ENCODE results near the gene PNPLA2. TPM values are rescaled to one million over a fixed set of nuclear protein-coding genes. Genes with fewer than 3 reads are reported as not detected.

Gene PNPLA2
- total and polyA plus RNA-seq, 10 of the 15 experiments (the other 5 are each of a cell fraction or from before 2014, with no cell fraction given), result 0.19 to 34.0 (median 8.1) TPM

DNA sequence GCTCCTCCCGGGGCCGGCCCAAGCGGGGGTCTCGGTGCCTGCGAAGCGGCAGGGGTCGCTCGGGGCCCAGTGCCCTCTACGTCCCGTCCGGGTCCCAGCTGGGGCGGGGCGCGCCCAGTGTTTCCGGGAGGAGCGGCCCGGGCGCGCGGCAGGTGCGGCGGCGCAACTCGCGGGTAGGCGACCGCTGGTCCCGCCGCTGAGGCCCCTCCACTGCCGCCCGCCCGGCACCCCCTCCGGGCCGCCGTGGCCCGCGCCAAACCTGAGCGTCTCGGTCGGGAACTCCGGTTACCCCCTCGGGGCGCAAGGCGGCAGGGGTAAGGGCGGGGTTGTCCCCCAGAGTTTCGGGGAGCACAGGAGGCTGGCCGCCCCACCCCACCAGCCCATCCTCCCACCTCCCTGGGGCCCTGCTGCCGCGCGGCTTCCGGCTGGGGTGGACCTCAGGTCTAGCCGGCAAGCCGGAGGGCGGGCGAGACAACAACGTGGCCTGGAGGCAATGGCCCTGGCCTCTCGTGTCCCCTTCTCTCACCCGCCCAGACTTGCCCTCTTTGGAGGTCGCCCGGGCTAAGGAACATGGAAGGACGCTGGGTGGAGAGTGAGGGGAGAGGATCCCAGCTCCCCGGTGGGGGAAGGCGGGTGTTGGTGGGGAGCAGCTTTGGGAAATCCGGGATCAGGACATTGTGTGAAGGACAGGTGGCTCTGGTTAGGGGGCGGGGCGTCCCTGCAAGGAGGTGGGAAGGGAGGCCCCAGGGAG, 8.6 kb downstream of the PNPLA2 start (continued):
- TF ChIP-seq E2F8 (IDR thresholded peaks at IDR 0.05; ENCODE audit: low read depth, partially characterized antibody) (no peak), NRF1 (conservative IDR thresholded peaks at IDR 0.05; ENCODE audit: low read depth, low read length) (no peak), YBX1 (IDR thresholded peaks at IDR 0.05) (no peak), GATAD2B (conservative IDR thresholded peaks at IDR 0.05; ENCODE audit: low read depth) (peak; percentile 96), BHLHE40 (IDR thresholded peaks at IDR 0.05; ENCODE audit: borderline replicate concordance in 1 of 2, low read depth in 2 of 2, low read length in 1 of 2) (peak; percentile 54 to 88; a peak in 3 of 4 replicates), HDAC2 (IDR thresholded peaks at IDR 0.05) (no peak), RAD21 (IDR thresholded peaks at IDR 0.05; ENCODE audit: insufficient read depth, low read depth, low read length) (no peak), TBL1XR1 (IDR thresholded peaks at IDR 0.05; ENCODE audit: low read depth, low read length) (no peak), MLLT1 (IDR thresholded peaks at IDR 0.05) (peak; percentile 48; the same call in 1 of the 2 replicates), SMAD1 (IDR thresholded peaks at IDR 0.05; ENCODE audit: low read depth, partially characterized antibody) (no peak), IKZF2 (IDR thresholded peaks at IDR 0.05) (peak; percentile 45 to 49; a peak in 3 of 4 replicates), CREB1 (IDR thresholded peaks at IDR 0.05; ENCODE audit: low read depth) (0 out of 2 replicates have a peak, but pooled peaks have one; percentile 8), ZSCAN29 (IDR thresholded peaks at IDR 0.05) (no peak), HSF1 (IDR thresholded peaks at IDR 0.05; ENCODE audit: low read depth, low read length) (no peak), TCF12 (IDR thresholded peaks at IDR 0.05; ENCODE audit: low read depth, low read length) (no peak), TCF3 (IDR thresholded peaks at IDR 0.05; ENCODE audit: borderline replicate concordance, insufficient read depth, low read depth, low read length) (0 out of 2 replicates have a peak, but pooled peaks have one; percentile 10), PML (IDR thresholded peaks at IDR 0.05; ENCODE audit: low read length) (no peak)
- TF ChIP-seq, protein P1, sequence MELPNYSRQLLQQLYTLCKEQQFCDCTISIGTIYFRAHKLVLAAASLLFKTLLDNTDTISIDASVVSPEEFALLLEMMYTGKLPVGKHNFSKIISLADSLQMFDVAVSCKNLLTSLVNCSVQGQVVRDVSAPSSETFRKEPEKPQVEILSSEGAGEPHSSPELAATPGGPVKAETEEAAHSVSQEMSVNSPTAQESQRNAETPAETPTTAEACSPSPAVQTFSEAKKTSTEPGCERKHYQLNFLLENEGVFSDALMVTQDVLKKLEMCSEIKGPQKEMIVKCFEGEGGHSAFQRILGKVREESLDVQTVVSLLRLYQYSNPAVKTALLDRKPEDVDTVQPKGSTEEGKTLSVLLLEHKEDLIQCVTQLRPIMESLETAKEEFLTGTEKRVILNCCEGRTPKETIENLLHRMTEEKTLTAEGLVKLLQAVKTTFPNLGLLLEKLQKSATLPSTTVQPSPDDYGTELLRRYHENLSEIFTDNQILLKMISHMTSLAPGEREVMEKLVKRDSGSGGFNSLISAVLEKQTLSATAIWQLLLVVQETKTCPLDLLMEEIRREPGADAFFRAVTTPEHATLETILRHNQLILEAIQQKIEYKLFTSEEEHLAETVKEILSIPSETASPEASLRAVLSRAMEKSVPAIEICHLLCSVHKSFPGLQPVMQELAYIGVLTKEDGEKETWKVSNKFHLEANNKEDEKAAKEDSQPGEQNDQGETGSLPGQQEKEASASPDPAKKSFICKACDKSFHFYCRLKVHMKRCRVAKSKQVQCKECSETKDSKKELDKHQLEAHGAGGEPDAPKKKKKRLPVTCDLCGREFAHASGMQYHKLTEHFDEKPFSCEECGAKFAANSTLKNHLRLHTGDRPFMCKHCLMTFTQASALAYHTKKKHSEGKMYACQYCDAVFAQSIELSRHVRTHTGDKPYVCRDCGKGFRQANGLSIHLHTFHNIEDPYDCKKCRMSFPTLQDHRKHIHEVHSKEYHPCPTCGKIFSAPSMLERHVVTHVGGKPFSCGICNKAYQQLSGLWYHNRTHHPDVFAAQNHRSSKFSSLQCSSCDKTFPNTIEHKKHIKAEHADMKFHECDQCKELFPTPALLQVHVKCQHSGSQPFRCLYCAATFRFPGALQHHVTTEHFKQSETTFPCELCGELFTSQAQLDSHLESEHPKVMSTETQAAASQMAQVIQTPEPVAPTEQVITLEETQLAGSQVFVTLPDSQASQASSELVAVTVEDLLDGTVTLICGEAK (IDR thresholded peaks at IDR 0.05; ENCODE audit: borderline replicate concordance), result no peak

Measured in GM12878 (cell line).